Measurements from ENCODE around the gene OST4.

Gene OST4

DNA sequence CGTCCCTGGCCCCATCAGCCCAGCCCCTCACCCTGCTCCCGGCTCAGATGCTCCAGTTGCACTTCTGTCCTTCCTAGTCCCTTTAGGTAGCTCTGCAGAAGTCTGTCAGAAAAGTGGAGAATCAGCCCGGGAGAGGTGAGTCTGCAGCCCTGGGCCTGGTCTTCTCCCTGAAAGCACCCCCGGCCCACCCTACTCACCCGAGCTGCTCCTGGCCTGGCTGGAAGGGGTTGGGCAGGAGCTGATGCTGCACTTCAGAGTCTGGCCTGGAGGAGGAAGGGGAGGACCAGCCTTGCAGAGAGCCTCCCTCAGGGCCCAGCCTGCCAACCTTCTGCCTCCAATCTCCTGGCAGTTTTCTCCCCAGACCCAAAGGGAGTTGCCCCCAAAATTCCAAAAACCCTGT lies 30.9 kb upstream of the OST4 start:
- Histone ChIP-seq H2BK120ac (ENCODE audit: low read depth, low read length) (no peak overlapping the region), H3K4me3 (ENCODE audit: low read length) (no peak overlapping the region), H3K36me3 (ENCODE audit: control insufficient read depth, insufficient read depth, low read length) (no peaks in the 10 kb centered on the region), H3K4ac (ENCODE audit: low read depth, low read length) (no peak overlapping the region), H4K5ac (ENCODE audit: low read length) (no peak overlapping the region), H3K79me2 (ENCODE audit: control insufficient read depth, insufficient read depth, low read length) (no peaks in the 10 kb centered on the region), H3K9ac (ENCODE audit: low read length) (no peak overlapping the region), H3K18ac (ENCODE audit: low read length) (no peak overlapping the region), H2BK5ac (ENCODE audit: low read length) (no peak overlapping the region), H2BK15ac (replicated peaks; ENCODE audit: low read depth) (no peak overlapping the region), H3K23ac (ENCODE audit: low read length) (no peak overlapping the region), H3K4me1 (ENCODE audit: control insufficient read depth, low read depth, low read length) (no peaks in the 10 kb centered on the region), H3K79me1 (ENCODE audit: low read length) (no peaks in the 10 kb centered on the region), H3K4me2 (ENCODE audit: low read length) (no peak overlapping the region), H2AK5ac (ENCODE audit: low read length) (no peak overlapping the region), H4K8ac (ENCODE audit: low read depth, low read length) (no peak overlapping the region), H3K27me3 (ENCODE audit: insufficient read depth, low read length, poor library complexity) (no peaks in the 10 kb centered on the region), H3K56ac (ENCODE audit: low read length) (no peak overlapping the region), H3K27ac (ENCODE audit: low read depth, low read length) (no peak overlapping the region)
- WGBS (ENCODE audit: extremely low coverage, insufficient coverage, low lambda C conversion rate): no CpG with 5 or more reads among the region's 5 CpGs
- no peak for DNase-seq

DNA sequence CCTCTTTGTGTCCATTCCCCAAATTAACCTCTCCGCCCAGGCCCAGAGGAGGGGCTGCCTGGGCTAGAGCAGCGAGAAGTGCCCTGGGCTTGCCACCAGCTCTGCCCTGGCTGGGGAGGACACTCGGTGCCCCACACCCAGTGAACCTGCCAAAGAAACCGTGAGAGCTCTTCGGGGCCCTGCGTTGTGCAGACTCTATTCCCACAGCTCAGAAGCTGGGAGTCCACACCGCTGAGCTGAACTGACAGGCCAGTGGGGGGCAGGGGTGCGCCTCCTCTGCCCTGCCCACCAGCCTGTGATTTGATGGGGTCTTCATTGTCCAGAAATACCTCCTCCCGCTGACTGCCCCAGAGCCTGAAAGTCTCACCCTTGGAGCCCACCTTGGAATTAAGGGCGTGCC lies 28.6 kb upstream of the OST4 start:
- Histone ChIP-seq H3K4me1 (ENCODE audit: control insufficient read depth, low read depth, low read length) (no peaks in the 10 kb centered on the region), H3K79me1 (ENCODE audit: low read length) (no peaks in the 10 kb centered on the region), H3K56ac (ENCODE audit: low read length) (no peak overlapping the region), H3K23ac (ENCODE audit: low read length) (no peak overlapping the region), H3K27me3 (ENCODE audit: insufficient read depth, low read length, poor library complexity) (no peaks in the 10 kb centered on the region), H2BK5ac (ENCODE audit: low read length) (no peak overlapping the region), H3K36me3 (ENCODE audit: control insufficient read depth, insufficient read depth, low read length) (no peaks in the 10 kb centered on the region), H3K4ac (ENCODE audit: low read depth, low read length) (no peak overlapping the region), H4K8ac (ENCODE audit: low read depth, low read length) (no peak overlapping the region), H2AK5ac (ENCODE audit: low read length) (no peak overlapping the region), H2BK120ac (ENCODE audit: low read depth, low read length) (no peak overlapping the region), H3K27ac (ENCODE audit: low read depth, low read length) (no peak overlapping the region), H3K79me2 (ENCODE audit: control insufficient read depth, insufficient read depth, low read length) (no peaks in the 10 kb centered on the region), H2BK15ac (replicated peaks; ENCODE audit: low read depth) (no peak overlapping the region), H3K9ac (ENCODE audit: low read length) (no peak overlapping the region), H3K4me3 (ENCODE audit: low read length) (no peak overlapping the region), H3K18ac (ENCODE audit: low read length) (no peak overlapping the region), H3K4me2 (ENCODE audit: low read length) (no peak overlapping the region), H4K5ac (ENCODE audit: low read length) (no peak overlapping the region)
- DNase-seq: no peak
- no CpG with 5 or more reads among the region's 10 CpGs for WGBS (ENCODE audit: extremely low coverage, insufficient coverage, low lambda C conversion rate)

DNA sequence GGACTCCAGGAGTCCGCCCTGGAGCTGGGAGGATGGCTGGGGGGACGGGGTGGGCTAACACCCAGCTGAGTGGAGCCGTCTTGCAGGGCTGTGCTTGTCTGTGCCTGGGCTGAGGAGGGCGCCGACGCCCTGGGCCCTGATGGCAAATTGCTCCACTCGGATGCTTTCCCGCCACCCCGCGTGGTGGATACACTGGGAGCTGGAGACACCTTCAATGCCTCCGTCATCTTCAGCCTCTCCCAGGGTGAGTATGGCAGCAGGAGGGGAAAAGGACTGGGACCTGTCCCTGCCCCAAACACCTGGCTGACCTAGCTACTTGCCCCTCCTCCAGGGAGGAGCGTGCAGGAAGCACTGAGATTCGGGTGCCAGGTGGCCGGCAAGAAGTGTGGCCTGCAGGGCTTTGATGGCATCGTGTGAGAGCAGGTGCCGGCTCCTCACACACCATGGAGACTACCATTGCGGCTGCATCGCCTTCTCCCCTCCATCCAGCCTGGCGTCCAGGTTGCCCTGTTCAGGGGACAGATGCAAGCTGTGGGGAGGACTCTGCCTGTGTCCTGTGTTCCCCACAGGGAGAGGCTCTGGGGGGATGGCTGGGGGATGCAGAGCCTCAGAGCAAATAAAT lies 28.0 kb upstream of the OST4 start:
- Histone ChIP-seq H3K4ac (ENCODE audit: low read depth, low read length) (no peak overlapping the region), H3K79me1 (ENCODE audit: low read length) (no peaks in the 10 kb centered on the region), H3K79me2 (ENCODE audit: control insufficient read depth, insufficient read depth, low read length) (no peaks in the 10 kb centered on the region), H3K4me1 (ENCODE audit: control insufficient read depth, low read depth, low read length) (no peaks in the 10 kb centered on the region), H2AK5ac (ENCODE audit: low read length) (no peak overlapping the region), H3K56ac (ENCODE audit: low read length) (no peak overlapping the region), H3K27me3 (ENCODE audit: insufficient read depth, low read length, poor library complexity) (no peaks in the 10 kb centered on the region), H3K23ac (ENCODE audit: low read length) (no peak overlapping the region), H4K8ac (ENCODE audit: low read depth, low read length) (no peak overlapping the region), H3K9ac (ENCODE audit: low read length) (no peak overlapping the region), H3K36me3 (ENCODE audit: control insufficient read depth, insufficient read depth, low read length) (no peaks in the 10 kb centered on the region), H4K5ac (ENCODE audit: low read length) (no peak overlapping the region), H2BK5ac (ENCODE audit: low read length) (no peak overlapping the region), H3K18ac (ENCODE audit: low read length) (no peak overlapping the region), H2BK15ac (replicated peaks; ENCODE audit: low read depth) (no peak overlapping the region), H2BK120ac (ENCODE audit: low read depth, low read length) (no peak overlapping the region), H3K27ac (ENCODE audit: low read depth, low read length) (no peak overlapping the region), H3K4me2 (ENCODE audit: low read length) (no peak overlapping the region), H3K4me3 (ENCODE audit: low read length) (no peak overlapping the region)
- no peak for DNase-seq
- WGBS (ENCODE audit: extremely low coverage, insufficient coverage, low lambda C conversion rate): no CpG with 5 or more reads among the region's 19 CpGs

- WGBS (ENCODE audit: extremely low coverage, insufficient coverage, low lambda C conversion rate): no CpG with 5 or more reads among the region's 14 CpGs
- no peak for DNase-seq
- H3K27ac ChIP-seq (ENCODE audit: low read depth, low read length): no peak overlapping the region
Observed at GRCh38 chr2:27097341-27097740, 25.9 kb upstream of the OST4 start.

GRCh38 chr2:27096748-27097297 lies 25.4 kb upstream of the OST4 start:
- no peak overlapping the region for H3K18ac ChIP-seq (ENCODE audit: low read length)
- H3K23ac ChIP-seq (ENCODE audit: low read length): no peak overlapping the region
- H3K36me3 ChIP-seq (ENCODE audit: control insufficient read depth, insufficient read depth, low read length): no peaks in the 10 kb centered on the region
- no peaks in the 10 kb centered on the region for H3K79me2 ChIP-seq (ENCODE audit: control insufficient read depth, insufficient read depth, low read length)
- H3K56ac ChIP-seq (ENCODE audit: low read length): no peak overlapping the region
- no peaks in the 10 kb centered on the region for H3K79me1 ChIP-seq (ENCODE audit: low read length)
- H3K9ac ChIP-seq (ENCODE audit: low read length): no peak overlapping the region
- no peak overlapping the region for H3K4me3 ChIP-seq (ENCODE audit: low read length)
- no peak overlapping the region for H3K4me2 ChIP-seq (ENCODE audit: low read length)
- H3K4me1 ChIP-seq (ENCODE audit: control insufficient read depth, low read depth, low read length): no peaks in the 10 kb centered on the region
- H2BK120ac ChIP-seq (ENCODE audit: low read depth, low read length): no peak overlapping the region
- no peak overlapping the region for H2BK5ac ChIP-seq (ENCODE audit: low read length)
- H3K27ac ChIP-seq (ENCODE audit: low read depth, low read length): no peak overlapping the region
- H3K27me3 ChIP-seq (ENCODE audit: insufficient read depth, low read length, poor library complexity): no peaks in the 10 kb centered on the region
- H2BK15ac ChIP-seq (replicated peaks; ENCODE audit: low read depth): no peak overlapping the region
- no peak overlapping the region for H4K5ac ChIP-seq (ENCODE audit: low read length)
- H2AK5ac ChIP-seq (ENCODE audit: low read length): no peak overlapping the region
- H3K4ac ChIP-seq (ENCODE audit: low read depth, low read length): no peak overlapping the region
- WGBS (ENCODE audit: extremely low coverage, insufficient coverage, low lambda C conversion rate): no CpG with 5 or more reads among the region's 3 CpGs
- H4K8ac ChIP-seq (ENCODE audit: low read depth, low read length): no peak overlapping the region
- DNase-seq: no peak

More at GRCh38 chr2:27097341-27097740, 25.9 kb upstream of the OST4 start:
- Histone ChIP-seq H3K79me2 (ENCODE audit: control insufficient read depth, insufficient read depth, low read length) (no peaks in the 10 kb centered on the region), H2BK5ac (ENCODE audit: low read length) (no peak overlapping the region), H3K27me3 (ENCODE audit: insufficient read depth, low read length, poor library complexity) (no peaks in the 10 kb centered on the region), H4K8ac (ENCODE audit: low read depth, low read length) (no peak overlapping the region), H3K9ac (ENCODE audit: low read length) (no peak overlapping the region), H2BK120ac (ENCODE audit: low read depth, low read length) (no peak overlapping the region), H3K4me2 (ENCODE audit: low read length) (no peak overlapping the region), H2BK15ac (replicated peaks; ENCODE audit: low read depth) (no peak overlapping the region), H2AK5ac (ENCODE audit: low read length) (no peak overlapping the region), H3K36me3 (ENCODE audit: control insufficient read depth, insufficient read depth, low read length) (no peaks in the 10 kb centered on the region), H3K23ac (ENCODE audit: low read length) (no peak overlapping the region), H4K5ac (ENCODE audit: low read length) (no peak overlapping the region), H3K4ac (ENCODE audit: low read depth, low read length) (no peak overlapping the region), H3K18ac (ENCODE audit: low read length) (no peak overlapping the region), H3K79me1 (ENCODE audit: low read length) (no peaks in the 10 kb centered on the region), H3K56ac (ENCODE audit: low read length) (no peak overlapping the region), H3K4me1 (ENCODE audit: control insufficient read depth, low read depth, low read length) (no peaks in the 10 kb centered on the region), H3K4me3 (ENCODE audit: low read length) (no peak overlapping the region)
